Muscle of leg (tissue), 11 donors: Measurements from ENCODE around the gene ZC3H4. TPM values are rescaled to one million over a fixed set of nuclear protein-coding genes. Genes with fewer than 3 reads are reported as not detected.
"Not testable (repeated sequence)": the region's sequence is repeated elsewhere in the genome, so short reads cannot be mapped to it uniquely, and the experiment has no call there.

Experiments used
- DNase-seq: peaks from one replicate; pipeline ENCODE4 v3.0.0; 2013
- H3K27ac ChIP-seq: one replicate; pipeline ENCODE4 v1.5.1; 2013; ENCODE audit warnings: mild to moderate bottlenecking, low read length, control low read depth
- H3K27me3 ChIP-seq: one replicate; pipeline ENCODE4 v1.6.1; 2013; ENCODE audit warnings: low read length; ENCODE audit not compliant: control insufficient read depth, insufficient read depth
- H3K36me3 ChIP-seq: one replicate; pipeline ENCODE4 v1.6.1; 2013; ENCODE audit warnings: low read length; ENCODE audit not compliant: control insufficient read depth, insufficient read depth
- H3K4me1 ChIP-seq: one replicate; pipeline ENCODE4 v1.6.1; 2013; ENCODE audit warnings: low read length; ENCODE audit not compliant: control insufficient read depth, insufficient read depth
- H3K4me3 ChIP-seq: one replicate; pipeline ENCODE4 v1.5.1; 2013; ENCODE audit warnings: low read length, control low read depth
- H3K9me3 ChIP-seq: replicated peaks from 2 replicates; pipeline ENCODE4 v1.6.1; 2013; ENCODE audit warnings: low read depth, low read length; ENCODE audit not compliant: control insufficient read depth
- WGBS: methylation state at CpG from one replicate; pipeline ENCODE4 v1.1.5; 2013; ENCODE audit warnings: missing lambda C conversion rate; ENCODE audit not compliant: insufficient coverage; 5-methylcytosine and 5-hydroxymethylcytosine counted together
- polyA plus RNA-seq, 8 donors: library from polyadenylated mRNA; unstranded; fragments of 120-200 nt; gene quantifications; one replicate each; pipeline versions ENCODE4 v1.2.1 to v1.2.3, GENCODE V29; 2013; ENCODE audit warnings: inconsistent platforms in 1 of 8, low replicate concordance in 1 of 8; ENCODE audit not compliant: insufficient read length in 8 of 8, insufficient read depth in 1 of 8
- total RNA-seq: library from RNA; stranded (reverse); fragments of 120-200 nt; gene quantifications from one replicate; pipeline ENCODE4 v1.2.4, GENCODE V29; 2013

Gene ZC3H4
- total and polyA plus RNA-seq, 9 donors: 11.8 to 34.3 (median 23.9) TPM

DNA sequence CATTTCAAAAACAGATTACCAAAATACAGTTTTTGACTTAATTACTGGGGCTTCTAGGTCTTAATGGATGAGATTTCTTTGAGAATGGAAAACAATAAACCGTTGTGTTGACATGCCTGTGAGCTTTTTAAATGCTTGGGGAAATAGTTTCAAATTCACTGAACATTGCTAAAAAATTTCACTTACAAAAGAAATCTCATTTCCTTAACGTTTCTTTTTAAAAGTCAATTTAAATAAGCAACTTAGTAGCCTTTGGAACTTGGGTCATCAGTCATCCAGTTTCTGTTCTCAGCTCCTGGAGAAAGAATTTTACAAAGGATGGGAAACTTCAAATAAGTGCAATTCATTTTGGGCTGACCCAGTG lies 4.4 kb downstream of the ZC3H4 start:
- no peaks in the 10 kb centered on the region for H3K27me3 ChIP-seq
- H3K36me3 ChIP-seq: peaks cover 19% of the 10 kb centered on the region
- DNase-seq: no peak
- no CpG with 5 or more reads among the region's 2 CpGs for WGBS
- H3K27ac ChIP-seq: peak overlapping the region; percentile 100
- no peak overlapping the region for H3K4me3 ChIP-seq
- H3K9me3 ChIP-seq: no peaks in the 10 kb centered on the region
- H3K4me1 ChIP-seq: peaks cover 36% of the 10 kb centered on the region

DNA sequence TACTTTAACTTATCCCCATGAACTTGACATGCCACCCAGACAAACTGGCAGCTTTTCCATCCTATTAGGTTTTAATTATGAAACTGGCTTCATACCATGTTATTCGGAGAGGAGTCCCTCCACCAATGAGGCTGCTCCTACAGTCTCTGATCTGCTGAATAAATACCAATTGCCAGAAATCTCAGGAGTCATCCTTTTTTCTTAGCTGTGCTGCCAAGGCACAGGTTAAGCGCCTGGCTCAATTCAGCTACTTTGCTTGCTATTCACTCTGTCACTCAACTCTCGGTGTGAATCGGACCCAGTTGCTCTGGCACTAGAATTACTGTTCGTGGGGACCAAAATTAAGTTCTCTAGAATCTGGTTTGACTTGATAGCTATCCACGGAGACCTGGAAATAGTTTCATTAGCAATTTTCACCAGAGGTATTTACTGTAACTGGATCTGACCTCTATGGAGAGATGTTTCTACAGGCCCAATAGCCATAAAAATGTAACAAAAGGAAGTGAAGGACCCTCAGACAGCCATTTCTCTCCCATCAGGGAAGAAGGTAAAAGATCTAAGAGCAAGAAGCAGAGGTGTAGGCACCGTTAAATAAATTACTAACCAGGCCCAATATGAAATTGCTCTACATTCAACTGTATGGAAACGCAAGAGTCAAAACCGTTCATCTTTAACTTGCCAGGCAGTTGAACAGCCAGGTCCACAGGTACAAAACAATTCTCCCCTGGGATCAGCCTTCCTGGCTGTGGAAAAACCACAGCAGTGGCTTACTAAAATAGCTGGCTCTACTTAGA lies 5.4 kb downstream of the ZC3H4 start:
- Histone ChIP-seq H3K9me3 (no peaks in the 10 kb centered on the region), H3K4me3 (no peak overlapping the region), H3K27ac (no peak overlapping the region), H3K4me1 (peaks cover 31% of the 10 kb centered on the region), H3K27me3 (no peaks in the 10 kb centered on the region), H3K36me3 (peaks cover 19% of the 10 kb centered on the region)
- no peak for DNase-seq
- 73% methylated on average over 6 of the region's 9 CpGs for WGBS

DNA sequence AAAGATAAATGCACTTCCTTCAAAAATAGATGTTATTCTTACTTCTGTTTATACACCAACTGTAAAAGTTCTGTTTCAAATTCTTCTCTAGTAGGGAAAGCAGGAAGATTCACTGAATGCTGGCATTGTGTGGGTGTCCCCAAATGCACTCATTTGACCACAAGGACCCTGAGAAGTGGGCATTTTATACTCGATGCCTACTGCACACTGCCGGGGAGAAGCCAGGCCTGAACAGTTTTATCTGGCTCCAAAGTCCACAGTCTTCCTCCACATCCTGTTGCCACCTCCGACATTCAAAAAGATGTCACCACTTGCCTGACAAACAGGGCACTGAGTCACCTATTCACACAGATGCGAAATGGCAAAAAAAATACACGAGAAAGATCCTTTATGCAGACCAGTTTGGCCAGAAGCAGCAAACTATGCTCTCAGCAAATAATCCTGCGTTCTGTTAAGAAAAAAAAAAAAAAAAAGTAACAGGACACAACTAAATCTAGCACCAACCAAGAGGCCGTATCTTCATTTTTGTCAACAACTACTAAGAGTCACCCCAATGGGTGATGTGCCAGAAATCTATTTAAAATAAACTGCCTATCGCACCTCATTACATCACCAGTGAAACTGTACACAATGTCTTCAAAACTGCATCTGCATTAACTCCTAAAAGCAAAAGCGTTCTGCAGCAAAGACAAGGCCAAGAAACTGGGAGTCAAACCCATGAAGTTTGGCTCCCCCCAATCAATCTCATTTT lies 6.2 kb downstream of the ZC3H4 start:
- Histone ChIP-seq H3K4me3 (no peak overlapping the region), H3K9me3 (no peaks in the 10 kb centered on the region), H3K27ac (no peak overlapping the region), H3K4me1 (peaks cover 34% of the 10 kb centered on the region), H3K36me3 (peaks cover 19% of the 10 kb centered on the region), H3K27me3 (no peaks in the 10 kb centered on the region)
- no peak for DNase-seq
- 67% methylated on average over 6 of the region's 9 CpGs for WGBS

DNA sequence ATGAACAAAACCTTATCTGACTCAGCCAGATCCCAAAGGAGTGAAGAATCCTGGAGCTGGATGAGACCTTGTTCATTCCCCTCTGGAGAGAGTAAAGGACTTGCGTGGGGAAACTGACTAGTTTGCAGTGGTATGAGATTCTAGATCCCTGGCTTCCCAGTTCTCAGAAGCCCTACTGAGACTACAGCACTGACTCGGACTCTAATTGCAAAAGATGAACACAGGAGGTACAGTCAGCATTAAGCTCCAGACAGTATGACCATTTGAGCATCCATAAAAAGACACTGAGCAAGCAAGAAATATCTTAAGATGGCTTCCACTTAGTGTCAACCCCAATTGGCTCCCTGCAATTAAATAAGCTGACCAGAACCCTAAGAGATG lies 6.8 kb downstream of the ZC3H4 start:
- Histone ChIP-seq H3K36me3 (peaks cover 19% of the 10 kb centered on the region), H3K27me3 (no peaks in the 10 kb centered on the region), H3K4me3 (no peak overlapping the region), H3K9me3 (no peaks in the 10 kb centered on the region), H3K4me1 (peaks cover 39% of the 10 kb centered on the region), H3K27ac (no peak overlapping the region)
- no CpG with 5 or more reads among the region's 2 CpGs for WGBS
- DNase-seq: no peak

DNA sequence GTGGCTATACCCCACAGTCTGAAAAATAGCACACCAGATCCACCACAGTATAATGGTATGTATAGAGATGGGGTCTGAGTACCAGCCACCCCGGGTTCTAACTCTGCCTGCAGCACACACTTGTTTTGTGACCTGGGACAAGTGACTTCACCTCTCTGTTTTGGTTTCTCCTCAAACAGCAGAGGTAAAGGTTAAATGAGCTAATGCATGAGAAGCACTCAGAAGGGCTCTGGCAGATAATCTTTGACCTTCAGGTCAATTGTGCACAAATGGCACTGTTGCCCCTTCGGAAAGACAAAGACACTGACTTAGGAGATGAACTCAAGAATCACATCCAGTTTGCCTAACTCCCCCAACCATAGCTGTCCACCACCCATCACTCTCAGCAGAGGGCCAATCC lies 7.7 kb downstream of the ZC3H4 start:
- Histone ChIP-seq H3K9me3 (no peaks in the 10 kb centered on the region), H3K36me3 (peaks cover 18% of the 10 kb centered on the region), H3K4me1 (peaks cover 40% of the 10 kb centered on the region), H3K27me3 (no peaks in the 10 kb centered on the region), H3K4me3 (no peak overlapping the region), H3K27ac (no peak overlapping the region)
- no peak for DNase-seq
- WGBS: 100% methylated on average over 1 of the region's 2 CpGs

DNA sequence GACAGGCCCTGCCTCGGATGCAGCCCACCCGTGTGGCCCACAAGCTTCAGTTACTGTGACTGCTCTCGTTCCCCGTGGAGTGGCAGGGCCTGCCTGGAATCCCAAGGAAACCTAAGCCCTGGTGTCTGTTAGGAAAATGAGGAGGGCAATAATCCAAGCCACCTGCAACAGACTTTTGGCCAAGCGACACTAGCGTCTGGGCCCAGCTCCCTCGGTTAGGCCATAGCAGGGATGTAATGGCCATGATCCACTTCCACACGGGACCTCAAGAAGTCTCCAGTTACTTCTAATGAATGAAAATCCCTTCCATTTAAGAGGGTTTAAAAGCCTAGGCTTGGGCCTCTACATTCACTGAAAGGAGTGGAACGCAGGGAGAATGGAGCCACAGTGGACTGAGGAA lies 8.9 kb downstream of the ZC3H4 start:
- peak; percentile 82 for DNase-seq
- H3K4me3 ChIP-seq: no peak overlapping the region
- H3K36me3 ChIP-seq: peaks cover 16% of the 10 kb centered on the region
- peaks cover 36% of the 10 kb centered on the region for H3K4me1 ChIP-seq
- H3K9me3 ChIP-seq: no peaks in the 10 kb centered on the region
- peak overlapping the region; percentile 60 for H3K27ac ChIP-seq
- WGBS: 31% methylated on average over 7 of the region's 9 CpGs
- no peaks in the 10 kb centered on the region for H3K27me3 ChIP-seq

DNA sequence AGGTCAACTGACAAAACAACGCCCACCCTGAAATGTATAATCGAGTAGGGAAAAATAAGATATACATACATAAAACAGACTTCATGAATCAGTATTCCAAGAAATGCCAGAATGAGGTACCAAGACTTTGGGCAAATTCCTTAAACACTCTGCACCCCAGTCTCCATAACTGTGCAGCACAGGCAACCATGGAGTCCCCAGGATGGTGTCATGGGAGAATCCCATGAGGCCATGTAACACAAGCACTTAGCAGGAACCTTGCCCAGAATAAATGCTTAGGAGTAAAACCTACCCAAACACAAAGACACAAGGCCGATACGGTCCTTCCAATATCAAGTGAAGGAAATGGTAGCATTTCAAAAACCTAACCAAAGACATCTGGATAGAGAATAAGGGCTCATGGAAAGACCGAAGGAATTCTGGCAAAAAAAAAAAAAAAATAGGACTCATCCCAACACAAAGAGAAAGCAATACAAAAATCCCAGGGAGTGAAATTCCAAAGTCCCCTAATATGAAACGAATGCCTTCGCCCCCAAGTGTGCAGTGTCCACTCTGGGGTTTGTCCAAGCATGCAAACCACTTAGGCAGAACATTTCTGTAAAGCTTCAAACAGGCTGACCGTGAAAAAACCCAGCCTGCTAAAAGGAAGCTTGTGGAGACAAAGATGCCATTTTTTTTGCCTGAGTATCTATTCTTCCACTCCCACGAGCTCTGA lies 11.1 kb downstream of the ZC3H4 start:
- Histone ChIP-seq H3K4me3 (no peak overlapping the region), H3K9me3 (no peaks in the 10 kb centered on the region), H3K27ac (no peak overlapping the region), H3K36me3 (peaks cover 12% of the 10 kb centered on the region), H3K27me3 (no peaks in the 10 kb centered on the region), H3K4me1 (peaks cover 48% of the 10 kb centered on the region)
- 44% methylated on average over 1 of the region's 9 CpGs for WGBS
- no peak for DNase-seq

DNA sequence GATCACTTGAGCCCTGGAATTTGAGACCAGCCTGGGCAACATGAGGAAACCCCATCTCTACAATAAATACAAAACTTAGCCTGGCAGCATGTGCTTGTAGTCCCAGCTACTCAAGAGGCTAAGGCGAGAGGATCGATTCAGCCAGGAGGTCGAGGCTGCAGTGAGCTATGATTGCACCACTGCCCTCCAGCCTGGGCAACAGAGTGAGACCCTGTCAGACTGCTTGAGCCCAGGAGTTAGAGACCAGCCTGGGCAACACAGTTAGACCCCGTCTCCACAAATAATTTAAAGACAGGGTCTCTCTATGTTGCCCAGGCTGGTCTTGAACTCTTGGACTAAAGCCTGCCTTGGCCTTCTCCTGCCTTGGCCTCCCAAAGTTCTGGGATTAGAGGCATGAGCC lies 12.5 kb downstream of the ZC3H4 start:
- H3K27me3 ChIP-seq, H3K27ac ChIP-seq, DNase-seq, H3K9me3 ChIP-seq, H3K4me3 ChIP-seq: not testable (repeated sequence)
- WGBS: 83% methylated on average over 3 of the region's 4 CpGs
- Histone ChIP-seq H3K36me3 (peaks cover 17% of the 10 kb centered on the region), H3K4me1 (peaks cover 52% of the 10 kb centered on the region)

DNA sequence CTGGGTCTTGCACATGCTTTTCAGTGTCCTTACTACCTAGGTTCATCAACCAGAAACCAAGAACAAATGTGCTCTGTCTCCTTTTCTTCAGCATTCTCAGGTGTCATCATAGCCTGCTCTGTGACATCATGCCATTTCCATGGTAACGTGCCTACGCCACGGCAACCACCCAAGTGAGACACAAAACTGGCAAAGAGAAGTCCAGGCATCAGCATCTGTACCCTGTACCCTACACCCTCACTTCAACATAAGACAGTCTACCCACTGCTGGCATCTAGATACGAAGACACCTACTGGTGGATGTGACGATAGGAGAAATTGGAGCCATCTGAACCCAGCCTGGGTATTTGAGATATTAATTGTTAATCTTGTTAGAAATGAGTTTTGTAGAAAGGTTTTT lies 13.3 kb downstream of the ZC3H4 start:
- Histone ChIP-seq H3K4me3 (no peak overlapping the region), H3K9me3 (no peaks in the 10 kb centered on the region), H3K4me1 (peaks cover 52% of the 10 kb centered on the region), H3K36me3 (peaks cover 22% of the 10 kb centered on the region), H3K27me3 (no peaks in the 10 kb centered on the region), H3K27ac (no peak overlapping the region)
- no peak for DNase-seq
- WGBS: 94% methylated on average over 3 of the region's 5 CpGs

DNA sequence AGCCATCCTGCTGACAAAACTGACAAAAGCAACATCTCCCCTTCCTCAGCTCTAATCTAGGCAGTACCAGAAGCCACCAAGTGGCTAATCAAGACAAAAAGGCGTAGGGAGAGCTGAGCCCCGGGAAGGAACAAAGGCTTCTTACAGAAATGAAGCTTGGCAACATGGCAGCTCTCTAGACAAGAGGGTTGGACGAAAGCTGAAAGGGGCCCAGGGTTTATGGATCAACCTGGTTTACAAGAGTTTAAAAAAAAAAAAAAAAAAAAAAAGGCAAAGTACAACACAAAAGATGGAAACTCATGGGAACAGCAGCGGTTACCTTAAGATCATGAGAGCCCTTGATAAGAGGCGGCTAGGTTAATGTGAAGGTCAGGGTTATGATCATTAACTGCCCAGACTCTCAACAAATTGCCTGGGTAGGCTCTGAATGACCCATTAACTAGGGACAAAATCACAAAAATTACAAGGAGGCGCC lies 14.0 kb downstream of the ZC3H4 start:
- Histone ChIP-seq H3K9me3 (no peaks in the 10 kb centered on the region), H3K36me3 (peaks cover 28% of the 10 kb centered on the region), H3K27me3 (no peaks in the 10 kb centered on the region), H3K4me1 (peaks cover 52% of the 10 kb centered on the region), H3K4me3 (no peak overlapping the region), H3K27ac (no peak overlapping the region)
- no peak for DNase-seq
- WGBS: 80% methylated on average over 2 of the region's 6 CpGs
